ENCODE results near the gene CINP.
A peak's percentile ranks its signal among the peaks of the same experiment; 100 is the strongest.
"Not testable (repeated sequence)": the region's sequence is repeated elsewhere in the genome, so short reads cannot be mapped to it uniquely, and the experiment has no call there.

Gene CINP

GRCh38 chr14:102373110-102373509, 10.4 kb upstream of the CINP start:
- Mint-ChIP-seq H3K27ac (no peak overlapping the region), H3K4me1 (peaks cover 12% of the 10 kb centered on the region), H3K9me3 (no peaks in the 10 kb centered on the region), H3K27me3 (no peaks in the 10 kb centered on the region), H3K36me3 (peaks cover 7% of the 10 kb centered on the region), H3K4me3 (no peak overlapping the region)
- DNase-seq (ENCODE audit: low spot score in 2 of 2) = no peak
- no peak for ATAC-seq (ENCODE audit: low read depth)

- peaks cover 4% of the 10 kb centered on the region for H3K36me3 Mint-ChIP-seq
- no peaks in the 10 kb centered on the region for H3K27me3 Mint-ChIP-seq
- peaks cover 20% of the 10 kb centered on the region for H3K4me1 Mint-ChIP-seq
- H3K4me3 Mint-ChIP-seq = no peak overlapping the region
- no peak for DNase-seq (ENCODE audit: low spot score in 2 of 2)
- no peak overlapping the region for H3K27ac Mint-ChIP-seq
- no peaks in the 10 kb centered on the region for H3K9me3 Mint-ChIP-seq
- ATAC-seq (ENCODE audit: low read depth) = no peak
These were observed 8.7 kb upstream of the CINP start for GRCh38 chr14:102371361-102371760.

- Mint-ChIP-seq H3K4me3 (no peak overlapping the region), H3K9me3 (no peaks in the 10 kb centered on the region), H3K36me3 (peaks cover 4% of the 10 kb centered on the region), H3K27me3 (no peaks in the 10 kb centered on the region), H3K4me1 (peaks cover 20% of the 10 kb centered on the region), H3K27ac (no peak overlapping the region)
- ATAC-seq (ENCODE audit: low read depth) (peak; percentile 48), DNase-seq (ENCODE audit: low spot score in 2 of 2) (no peak)
These were observed 7.7 kb upstream of the CINP start for GRCh38 chr14:102370305-102370809.

GRCh38 chr14:102363182-102363943, 673 bp upstream of the CINP start:
- H3K27me3 Mint-ChIP-seq = no peaks in the 10 kb centered on the region
- H3K4me1 Mint-ChIP-seq = peaks cover 28% of the 10 kb centered on the region
- no peak overlapping the region for H3K4me3 Mint-ChIP-seq
- H3K9me3 Mint-ChIP-seq = no peaks in the 10 kb centered on the region
- no peak overlapping the region for H3K27ac Mint-ChIP-seq
- H3K36me3 Mint-ChIP-seq = peaks cover 3% of the 10 kb centered on the region
- no peak for DNase-seq (ENCODE audit: low spot score in 2 of 2)
- ATAC-seq (ENCODE audit: low read depth) = peak; percentile 13

GRCh38 chr14:102362084-102362483, 606 bp downstream of the CINP start:
- H3K9me3 Mint-ChIP-seq = no peaks in the 10 kb centered on the region
- peak in 1 of 2 donors; percentile 15 for DNase-seq (ENCODE audit: low spot score in 2 of 2)
- H3K27me3 Mint-ChIP-seq = no peaks in the 10 kb centered on the region
- H3K27ac Mint-ChIP-seq = no peak overlapping the region
- peak; percentile 15 for ATAC-seq (ENCODE audit: low read depth)
- peaks cover 22% of the 10 kb centered on the region for H3K4me1 Mint-ChIP-seq
- H3K4me3 Mint-ChIP-seq = peak overlapping the region; percentile 90
- H3K36me3 Mint-ChIP-seq = peaks cover 13% of the 10 kb centered on the region

GRCh38 chr14:102360388-102360787, 2.3 kb downstream of the CINP start:
- ATAC-seq (ENCODE audit: low read depth) (no peak), DNase-seq (ENCODE audit: low spot score in 2 of 2) (no peak)
- Mint-ChIP-seq H3K9me3 (no peaks in the 10 kb centered on the region), H3K4me1 (peaks cover 20% of the 10 kb centered on the region), H3K27me3 (no peaks in the 10 kb centered on the region), H3K36me3 (peaks cover 17% of the 10 kb centered on the region), H3K27ac (peak overlapping the region; percentile 62), H3K4me3 (no peak overlapping the region)

- no peak for ATAC-seq (ENCODE audit: low read depth)
These were observed 3.3 kb downstream of the CINP start for GRCh38 chr14:102359341-102359740.

GRCh38 chr14:102356280-102356679, 6.4 kb downstream of the CINP start:
- Mint-ChIP-seq H3K36me3 (peaks cover 27% of the 10 kb centered on the region), H3K27me3 (no peaks in the 10 kb centered on the region)

More at GRCh38 chr14:102359341-102359740, 3.3 kb downstream of the CINP start:
- no peak for DNase-seq (ENCODE audit: low spot score in 2 of 2)
- H3K36me3 Mint-ChIP-seq = peaks cover 18% of the 10 kb centered on the region
- H3K4me1 Mint-ChIP-seq = peaks cover 20% of the 10 kb centered on the region
- no peaks in the 10 kb centered on the region for H3K27me3 Mint-ChIP-seq
- no peaks in the 10 kb centered on the region for H3K9me3 Mint-ChIP-seq
- no peak overlapping the region for H3K27ac Mint-ChIP-seq
- no peak overlapping the region for H3K4me3 Mint-ChIP-seq

GRCh38 chr14:102353126-102353619, 9.5 kb downstream of the CINP start:
- DNase-seq (ENCODE audit: low spot score in 2 of 2) = no peak
- peaks cover 34% of the 10 kb centered on the region for H3K36me3 Mint-ChIP-seq
- H3K4me3 Mint-ChIP-seq = no peak overlapping the region
- H3K9me3 Mint-ChIP-seq = no peaks in the 10 kb centered on the region
- ATAC-seq (ENCODE audit: low read depth) = no peak
- H3K27ac Mint-ChIP-seq = no peak overlapping the region
- H3K27me3 Mint-ChIP-seq = no peaks in the 10 kb centered on the region
- H3K4me1 Mint-ChIP-seq = peaks cover 2% of the 10 kb centered on the region

More at GRCh38 chr14:102356280-102356679, 6.4 kb downstream of the CINP start:
- Mint-ChIP-seq H3K27ac (no peak overlapping the region), H3K4me1 (peaks cover 9% of the 10 kb centered on the region), H3K4me3 (no peak overlapping the region), H3K9me3 (no peaks in the 10 kb centered on the region)
- ATAC-seq (ENCODE audit: low read depth) (no peak), DNase-seq (ENCODE audit: low spot score in 2 of 2) (no peak)

- peaks cover 28% of the 10 kb centered on the region for H3K36me3 Mint-ChIP-seq
- H3K4me3 Mint-ChIP-seq = no peak overlapping the region
- no peaks in the 10 kb centered on the region for H3K9me3 Mint-ChIP-seq
- DNase-seq (ENCODE audit: low spot score in 2 of 2) (no peak), ATAC-seq (ENCODE audit: low read depth) (no peak)
- peaks cover 2% of the 10 kb centered on the region for H3K4me1 Mint-ChIP-seq
- H3K27me3 Mint-ChIP-seq = no peaks in the 10 kb centered on the region
- no peak overlapping the region for H3K27ac Mint-ChIP-seq
These were observed 10.5 kb downstream of the CINP start for GRCh38 chr14:102352213-102352612.

GRCh38 chr14:102351593-102351992, 11.1 kb downstream of the CINP start:
- peaks cover 27% of the 10 kb centered on the region for H3K36me3 Mint-ChIP-seq
- not testable (repeated sequence) for H3K4me3 Mint-ChIP-seq; H3K4me1 Mint-ChIP-seq; H3K27me3 Mint-ChIP-seq; H3K27ac Mint-ChIP-seq; ATAC-seq (ENCODE audit: low read depth); DNase-seq (ENCODE audit: low spot score in 2 of 2); H3K9me3 Mint-ChIP-seq

- Mint-ChIP-seq H3K9me3 (no peaks in the 10 kb centered on the region), H3K4me3 (no peak overlapping the region), H3K4me1 (peaks cover 2% of the 10 kb centered on the region), H3K27me3 (no peaks in the 10 kb centered on the region), H3K36me3 (peaks cover 27% of the 10 kb centered on the region), H3K27ac (no peak overlapping the region)
- ATAC-seq (ENCODE audit: low read depth) (no peak), DNase-seq (ENCODE audit: low spot score in 2 of 2) (no peak)
These were observed 11.7 kb downstream of the CINP start for GRCh38 chr14:102351023-102351422.

- H3K27me3 Mint-ChIP-seq = no peaks in the 10 kb centered on the region
- no peak overlapping the region for H3K4me3 Mint-ChIP-seq
- peaks cover 2% of the 10 kb centered on the region for H3K4me1 Mint-ChIP-seq
- no peak for DNase-seq (ENCODE audit: low spot score in 2 of 2)
- no peak for ATAC-seq (ENCODE audit: low read depth)
- H3K27ac Mint-ChIP-seq = no peak overlapping the region
- H3K9me3 Mint-ChIP-seq = no peaks in the 10 kb centered on the region
- peaks cover 25% of the 10 kb centered on the region for H3K36me3 Mint-ChIP-seq
These were observed 14.3 kb downstream of the CINP start for GRCh38 chr14:102348376-102348775.

GRCh38 chr14:102346645-102347044, 16.0 kb downstream of the CINP start:
- ATAC-seq (ENCODE audit: low read depth) (no peak), DNase-seq (ENCODE audit: low spot score in 2 of 2) (no peak)
- Mint-ChIP-seq H3K36me3 (peaks cover 26% of the 10 kb centered on the region), H3K4me1 (no peaks in the 10 kb centered on the region), H3K4me3 (no peak overlapping the region), H3K27me3 (no peaks in the 10 kb centered on the region), H3K27ac (no peak overlapping the region), H3K9me3 (no peaks in the 10 kb centered on the region)

- no peak for ATAC-seq (ENCODE audit: low read depth)
- H3K9me3 Mint-ChIP-seq = no peaks in the 10 kb centered on the region
- no peak overlapping the region for H3K27ac Mint-ChIP-seq
- H3K27me3 Mint-ChIP-seq = no peaks in the 10 kb centered on the region
- no peaks in the 10 kb centered on the region for H3K4me1 Mint-ChIP-seq
- peaks cover 24% of the 10 kb centered on the region for H3K36me3 Mint-ChIP-seq
- DNase-seq (ENCODE audit: low spot score in 2 of 2) = no peak
- H3K4me3 Mint-ChIP-seq = no peak overlapping the region
These were observed 17.5 kb downstream of the CINP start for GRCh38 chr14:102345232-102345631.
